Stimulated activated CD8-positive, alpha-beta memory T cell treated with anti-CD3 and anti-CD28 coated beads, Interleukin-15, amount 100 ng/mL, for 48 hours (primary cell): ENCODE results near the gene SUPT6H.

Source experiments
- DNase-seq, 2 donors: peaks; one replicate each; pipeline ENCODE4 v3.0.0-alpha.2; 2020; ENCODE audit warnings: low read depth in 2 of 2

Gene SUPT6H

DNA sequence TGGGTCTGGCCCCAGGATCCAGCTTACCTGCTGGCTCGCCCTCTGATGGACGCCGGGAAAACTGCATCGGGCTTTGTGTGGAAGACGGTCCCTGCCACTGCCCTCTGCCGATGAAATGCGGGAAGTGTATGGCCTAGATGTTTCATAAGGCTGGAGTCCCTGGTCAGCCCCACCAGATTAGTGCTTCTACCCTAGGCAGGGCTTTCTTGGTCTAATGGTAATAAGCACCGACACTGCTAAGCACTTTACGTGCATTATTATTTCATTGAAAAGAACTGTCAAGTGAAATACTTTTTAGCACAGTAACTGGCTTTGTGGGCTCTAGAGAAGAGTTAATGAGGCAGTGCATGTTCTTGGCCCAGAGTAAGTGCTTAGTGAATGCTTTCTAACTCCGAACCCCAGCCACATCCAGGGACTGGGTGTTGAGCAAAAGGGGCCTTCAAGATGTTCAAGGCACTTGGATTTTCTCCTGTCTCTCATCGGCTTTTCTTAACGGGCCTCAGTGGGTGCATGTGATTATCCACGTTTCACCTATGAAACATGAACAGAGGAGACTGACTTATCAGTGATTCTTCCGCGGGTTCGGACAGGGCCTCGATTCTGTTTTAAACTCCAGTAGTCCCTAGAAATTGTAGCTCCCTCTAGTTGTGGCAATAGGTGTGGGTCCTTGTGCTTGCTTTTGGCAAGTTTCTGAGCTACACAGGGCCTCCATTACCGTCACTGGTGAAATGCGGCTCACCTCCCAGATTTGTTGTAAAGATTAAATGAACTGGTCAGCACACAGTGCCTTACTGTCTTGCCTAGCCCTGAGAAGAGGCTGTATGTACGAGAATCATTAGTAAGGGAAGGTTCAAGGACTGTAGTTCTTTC lies 88.4 kb downstream of the SUPT6H start:
- peak; percentile 77 to 79 for DNase-seq

DNA sequence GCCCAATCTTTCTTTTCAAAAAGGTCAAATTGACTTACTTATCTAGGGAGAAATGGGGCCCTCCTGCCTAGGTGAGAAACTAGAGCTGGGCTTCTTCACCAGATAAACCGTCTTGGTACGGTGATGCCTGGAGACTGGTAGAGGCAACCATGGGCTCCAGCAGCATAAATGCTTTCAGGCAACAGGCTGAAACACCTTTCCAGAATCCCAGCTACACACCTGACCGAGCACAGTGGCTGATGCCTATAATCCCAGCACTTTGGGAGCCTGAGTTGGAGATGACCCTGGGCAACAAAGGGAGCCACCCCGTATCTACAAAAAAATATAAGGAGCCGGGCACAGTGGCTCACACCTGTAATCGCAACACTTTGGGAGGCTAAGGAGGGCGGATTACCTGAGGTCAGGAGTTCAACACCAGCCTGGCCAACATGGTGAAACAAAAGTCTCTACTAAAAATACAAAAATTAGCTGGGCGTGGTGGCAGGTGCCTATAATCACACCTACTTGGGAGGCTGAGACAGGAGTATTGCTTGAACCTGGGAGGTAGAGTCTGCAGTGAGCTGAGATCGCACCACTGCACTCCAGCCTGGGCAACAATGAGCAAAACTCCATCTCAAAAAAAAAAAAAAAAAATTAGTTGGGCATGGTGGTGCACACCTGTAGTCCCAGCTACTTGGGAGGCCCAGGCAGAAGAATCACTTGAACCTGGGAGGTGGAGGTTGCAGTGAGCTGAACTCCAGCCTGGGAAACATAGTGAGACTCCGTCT lies 89.8 kb downstream of the SUPT6H start:
- DNase-seq: no peak
